ENCODE data around the gene SLC2A4RG. TPM values are rescaled to one million over a fixed set of nuclear protein-coding genes. Genes with fewer than 3 reads are reported as not detected.

Gene SLC2A4RG
- total and polyA plus RNA-seq, 10 donors: 27.5 to 107 (median 64.3) TPM

DNA sequence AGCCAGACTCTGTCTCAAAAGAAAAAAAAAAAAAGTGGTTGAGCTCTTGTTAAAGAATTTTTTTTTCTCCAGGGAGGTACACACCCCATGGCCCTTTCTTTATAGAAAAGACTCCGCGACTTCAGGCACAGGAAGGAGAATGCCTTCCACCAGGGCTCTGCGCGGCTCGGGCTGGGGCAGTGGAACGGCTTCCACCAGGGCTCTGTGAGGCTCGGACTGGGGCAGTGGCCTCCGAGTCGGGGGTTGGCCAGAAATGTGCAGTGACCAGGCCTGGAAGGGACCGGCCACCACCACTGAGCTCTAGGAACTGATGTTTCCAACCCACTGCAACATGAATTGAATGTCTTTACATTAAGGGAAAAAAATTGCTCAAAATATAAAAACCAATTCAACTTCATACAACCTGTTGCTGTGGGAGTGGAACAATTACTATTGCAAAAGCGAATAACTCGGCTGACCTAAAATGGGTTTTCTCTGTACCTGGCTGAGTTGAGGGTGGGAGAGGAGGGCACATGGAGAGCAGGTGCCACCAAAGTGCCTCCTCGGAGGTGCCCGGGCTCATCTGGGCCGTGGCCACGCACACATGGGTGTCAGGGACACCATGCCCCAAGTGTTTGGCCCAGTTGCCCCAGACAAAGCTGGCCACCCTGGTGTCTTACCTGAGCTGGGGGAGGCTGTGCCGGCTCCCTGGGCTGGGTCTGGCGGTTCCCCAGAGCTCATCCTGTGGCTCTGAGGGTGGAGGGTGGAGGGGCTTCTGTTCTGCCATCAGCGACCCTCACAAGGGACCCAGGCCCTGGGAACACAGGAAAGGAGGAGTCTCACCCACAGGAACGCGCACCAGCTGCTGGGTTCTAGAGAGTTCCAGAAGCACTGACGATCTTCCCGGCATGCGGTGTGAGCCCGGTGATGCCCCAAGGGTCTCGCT is 29.3 kb downstream of the SLC2A4RG start:
- H3K27ac ChIP-seq: peak overlapping the region in 2 of 8 donors; percentile 2 to 38
- DNase-seq: no peak
- H3K27me3 ChIP-seq (replicated peaks in 1 of 7): no peaks in the 10 kb centered on the region
- H3K4me1 ChIP-seq: peaks cover 0 to 64% (median 23%) of the 10 kb centered on the region in 6 donors
- H3K4me3 ChIP-seq: no peak overlapping the region
- H3K9me3 ChIP-seq: no peaks in the 10 kb centered on the region
- H3K36me3 ChIP-seq: peaks cover 0 to 51% (median 10%) of the 10 kb centered on the region in 6 donors
- intact Hi-C loops (cut with DNase I; ENCODE audit: low total_unique reads): no loop called here
- TF ChIP-seq, protein P1, sequence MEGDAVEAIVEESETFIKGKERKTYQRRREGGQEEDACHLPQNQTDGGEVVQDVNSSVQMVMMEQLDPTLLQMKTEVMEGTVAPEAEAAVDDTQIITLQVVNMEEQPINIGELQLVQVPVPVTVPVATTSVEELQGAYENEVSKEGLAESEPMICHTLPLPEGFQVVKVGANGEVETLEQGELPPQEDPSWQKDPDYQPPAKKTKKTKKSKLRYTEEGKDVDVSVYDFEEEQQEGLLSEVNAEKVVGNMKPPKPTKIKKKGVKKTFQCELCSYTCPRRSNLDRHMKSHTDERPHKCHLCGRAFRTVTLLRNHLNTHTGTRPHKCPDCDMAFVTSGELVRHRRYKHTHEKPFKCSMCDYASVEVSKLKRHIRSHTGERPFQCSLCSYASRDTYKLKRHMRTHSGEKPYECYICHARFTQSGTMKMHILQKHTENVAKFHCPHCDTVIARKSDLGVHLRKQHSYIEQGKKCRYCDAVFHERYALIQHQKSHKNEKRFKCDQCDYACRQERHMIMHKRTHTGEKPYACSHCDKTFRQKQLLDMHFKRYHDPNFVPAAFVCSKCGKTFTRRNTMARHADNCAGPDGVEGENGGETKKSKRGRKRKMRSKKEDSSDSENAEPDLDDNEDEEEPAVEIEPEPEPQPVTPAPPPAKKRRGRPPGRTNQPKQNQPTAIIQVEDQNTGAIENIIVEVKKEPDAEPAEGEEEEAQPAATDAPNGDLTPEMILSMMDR (IDR thresholded peaks at IDR 0.05 in 8 of 11, conservative IDR thresholded peaks at IDR 0.05 in 3 of 11): no peak
- TF ChIP-seq POLR2A (IDR thresholded peaks at IDR 0.05) (no peak), POLR2AphosphoS5 (IDR thresholded peaks at IDR 0.05) (peak in 1 of 3 donors; percentile 37)
- WGBS, 5 donors: 79 to 91% (median 88%) methylated on average over 18 to 26 of the region's 26 CpGs

DNA sequence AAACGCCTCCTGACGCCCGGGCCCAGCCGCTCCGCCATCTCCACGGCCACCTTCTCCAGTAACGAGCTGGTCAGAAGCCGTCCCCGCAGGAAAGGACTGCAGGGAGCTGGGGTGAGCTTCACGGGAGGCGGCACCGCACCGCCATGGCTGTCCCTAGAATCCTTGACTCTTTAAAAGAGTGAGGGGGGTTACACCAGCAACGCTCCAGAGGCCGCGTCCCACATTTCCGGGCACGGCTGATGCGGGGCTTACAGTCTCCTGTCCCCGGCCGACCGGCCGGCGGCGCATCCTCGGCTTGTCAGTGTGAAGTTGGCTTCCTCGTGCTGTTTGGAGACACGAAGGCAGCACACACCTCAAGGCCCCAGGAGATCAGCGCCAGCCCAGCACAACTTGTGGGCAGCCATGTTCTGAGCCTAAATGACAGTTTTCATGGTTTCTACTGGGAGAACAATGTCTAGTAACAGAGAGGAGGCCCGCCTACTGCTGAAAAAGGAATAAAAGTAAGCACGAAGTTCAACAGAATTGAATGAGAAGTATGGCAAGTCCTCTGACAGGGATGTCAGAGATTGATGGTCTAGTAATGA is 30.4 kb downstream of the SLC2A4RG start:
- Histone ChIP-seq H3K27me3 (replicated peaks in 1 of 7) (no peaks in the 10 kb centered on the region), H3K36me3 (peaks cover 0 to 51% (median 10%) of the 10 kb centered on the region in 6 donors), H3K4me1 (peaks cover 0 to 71% (median 28%) of the 10 kb centered on the region in 6 donors), H3K4me3 (no peak overlapping the region), H3K9me3 (no peaks in the 10 kb centered on the region), H3K27ac (peak overlapping the region in 3 of 8 donors; percentile 14 to 21 (median 21))
- 84 to 96% (median 88%) methylated on average over 30 to 31 of the region's 31 CpGs for WGBS, 5 donors
- intact Hi-C loops (cut with DNase I; ENCODE audit: low total_unique reads): no loop called here
- TF ChIP-seq POLR2A (IDR thresholded peaks at IDR 0.05): no peak
- no peak for DNase-seq

DNA sequence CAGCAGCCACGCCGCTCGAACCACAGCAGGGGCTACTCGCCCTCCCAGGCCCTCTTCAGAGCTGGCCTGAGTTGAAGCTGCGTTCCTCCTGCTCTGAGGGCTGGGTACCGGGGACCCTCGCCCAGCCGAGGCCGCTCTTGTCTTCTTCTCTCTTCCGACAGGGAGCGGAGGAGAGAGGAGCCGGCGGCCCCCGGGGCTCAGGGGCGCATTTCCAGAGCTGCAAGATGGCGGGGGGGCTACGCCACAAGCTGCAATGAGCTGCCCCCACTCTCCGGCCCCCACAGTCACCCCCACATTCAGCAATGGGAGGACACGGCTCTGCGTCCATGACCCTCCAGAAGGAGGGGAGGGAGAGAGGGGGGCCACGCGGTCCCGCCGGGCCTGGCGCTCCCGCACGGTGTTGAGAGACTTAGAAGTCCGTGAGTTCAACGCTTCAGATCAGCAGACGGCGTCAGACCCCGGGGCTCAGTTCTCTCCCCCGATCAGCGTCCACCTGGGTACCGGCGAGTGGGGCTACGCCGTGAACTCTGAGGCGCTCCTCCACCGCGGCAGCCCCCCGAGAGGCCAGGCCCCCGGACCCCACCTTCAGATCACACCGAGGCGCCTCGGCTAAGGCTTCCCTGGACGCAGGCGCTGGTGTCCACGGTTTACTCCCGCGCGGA is 31.6 kb downstream of the SLC2A4RG start:
- Histone ChIP-seq H3K27me3 (replicated peaks in 1 of 7) (no peaks in the 10 kb centered on the region), H3K9me3 (no peaks in the 10 kb centered on the region), H3K4me1 (peaks cover 0 to 74% (median 38%) of the 10 kb centered on the region in 6 donors), H3K4me3 (no peak overlapping the region), H3K27ac (peak overlapping the region in 6 of 8 donors; percentile 20 to 92 (median 82)), H3K36me3 (peaks cover 0 to 51% (median 10%) of the 10 kb centered on the region in 6 donors)
- 92% methylated on average over 26 to 52 of the region's 52 CpGs for WGBS, 5 donors
- TF ChIP-seq, protein P1 (IDR thresholded peaks at IDR 0.05 in 8 of 11, conservative IDR thresholded peaks at IDR 0.05 in 3 of 11): no peak
- TF ChIP-seq POLR2AphosphoS5 (IDR thresholded peaks at IDR 0.05): peak in 1 of 3 donors; percentile 21
- intact Hi-C loops (cut with DNase I; ENCODE audit: low total_unique reads): no loop called here
- no peak for DNase-seq

DNA sequence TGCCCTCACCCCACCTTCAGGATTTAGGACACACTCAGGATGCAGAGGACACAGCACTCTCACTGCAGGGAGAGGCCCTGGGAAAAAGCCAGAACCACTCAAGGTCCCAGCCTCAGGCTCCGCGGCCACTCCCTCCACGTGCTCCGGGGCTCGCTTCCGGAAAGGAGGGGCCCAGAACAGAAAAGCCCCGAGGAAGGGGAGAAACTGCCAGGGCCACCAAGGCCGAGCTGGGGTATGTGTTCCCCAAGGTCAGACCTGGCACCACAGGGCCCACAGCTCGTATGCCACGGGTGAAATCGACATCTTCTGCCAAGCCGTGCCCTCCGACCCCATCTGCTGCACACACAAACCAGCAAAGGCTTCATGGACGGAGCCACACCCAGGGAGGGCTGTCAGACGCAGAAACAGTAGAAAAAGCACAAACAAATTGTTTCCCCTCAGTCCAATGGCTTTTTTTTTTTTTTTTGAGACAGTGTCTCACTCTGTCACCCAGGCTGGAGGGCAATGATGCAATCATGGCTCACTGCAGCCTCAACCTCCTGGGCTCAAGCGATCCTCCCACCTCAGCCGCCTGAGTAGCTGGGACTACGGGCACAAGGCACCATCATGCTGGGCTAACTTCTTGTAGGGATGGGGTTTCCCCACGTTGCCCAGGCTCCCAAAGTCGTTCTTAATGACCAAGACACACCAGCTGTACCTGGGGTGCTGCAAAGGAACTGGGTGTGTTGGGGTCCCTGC is 33.4 kb downstream of the SLC2A4RG start:
- WGBS, 5 donors: 54 to 71% (median 66%) methylated on average over 13 to 20 of the region's 20 CpGs

More for the DNA sequence above, 33.4 kb downstream of the SLC2A4RG start:
- no peaks in the 10 kb centered on the region for H3K9me3 ChIP-seq
- peaks cover 0 to 72% (median 37%) of the 10 kb centered on the region in 6 donors for H3K4me1 ChIP-seq
- peaks cover 0 to 36% (median 9%) of the 10 kb centered on the region in 6 donors for H3K36me3 ChIP-seq
- TF ChIP-seq POLR2A (IDR thresholded peaks at IDR 0.05): no peak
- TF ChIP-seq POLR2AphosphoS5 (IDR thresholded peaks at IDR 0.05): peak; percentile 71 to 85 (median 84)
- peak overlapping the region; percentile 51 to 92 (median 82) for H3K27ac ChIP-seq
- intact Hi-C loops (cut with DNase I; ENCODE audit: low total_unique reads): no loop called here
- peak; percentile 90 for DNase-seq
- no peaks in the 10 kb centered on the region for H3K27me3 ChIP-seq (replicated peaks in 1 of 7)
- no peak overlapping the region for H3K4me3 ChIP-seq

Measured in spleen (tissue), 11 donors.